GM13976 (cell line): ENCODE results near the gene NR2F1.

Experiments used
- DNase-seq: peaks from one replicate; pipeline ENCODE4 v3.0.0; 2012; ENCODE audit warnings: low spot score
- CTCF ChIP-seq: IDR thresholded peaks from 2 replicates; pipeline ENCODE4 v1.5.1; 2012; ENCODE audit warnings: borderline replicate concordance, mild to moderate bottlenecking; ENCODE audit not compliant: insufficient read depth; ENCODE audit errors: extremely low read depth, missing control alignments, control extremely low read depth
- in situ Hi-C: fragments of 300-500 bp; cut with MboI; formaldehyde crosslinking; loops from one replicate; pipeline ENCODE4 v1.12.0; 2022; ENCODE audit warnings: low sequenced_read_pairs, mixed read lengths, inconsistent platforms; ENCODE audit not compliant: unreplicated experiment

Gene NR2F1

DNA sequence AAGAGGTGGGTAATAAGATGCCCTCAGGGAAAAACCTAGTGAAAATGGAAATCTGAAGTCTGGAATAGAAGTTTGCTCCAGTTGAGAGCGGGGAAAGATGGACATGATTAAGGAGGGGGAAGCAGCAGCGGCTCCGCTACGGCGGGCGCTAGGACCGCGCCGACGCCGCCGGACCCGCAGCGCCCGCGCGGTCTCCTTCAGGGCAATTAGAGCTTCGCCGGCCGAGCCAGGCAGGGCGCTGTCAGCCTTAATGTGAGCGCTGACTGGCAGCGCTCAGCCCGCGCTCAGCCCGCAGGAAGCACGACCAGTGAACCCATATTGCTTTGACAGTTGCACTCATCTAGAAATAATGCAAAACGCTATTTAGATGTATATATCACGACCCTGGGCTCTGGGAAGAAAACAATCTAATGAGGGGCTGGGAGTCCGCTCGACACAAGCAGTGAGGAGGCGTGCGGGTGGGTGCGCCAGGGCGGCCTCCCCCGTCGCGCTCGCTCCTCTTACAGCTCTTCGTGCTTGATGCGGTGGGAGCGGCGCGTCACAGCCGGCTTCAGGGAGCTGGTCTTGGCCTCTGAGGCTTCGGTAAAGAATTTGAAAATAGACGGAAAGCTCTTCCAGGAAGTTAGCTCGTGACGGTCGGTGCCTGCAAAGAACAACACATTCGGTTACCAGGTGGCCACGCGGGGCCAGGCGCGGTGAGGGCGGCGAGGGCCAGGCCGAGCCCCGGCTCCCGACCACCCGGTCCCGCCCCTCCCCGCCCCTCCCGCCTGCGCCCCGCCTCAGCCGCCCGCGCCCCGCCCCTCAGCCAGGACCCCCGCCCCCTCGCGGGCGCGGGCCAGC lies 37.7 kb downstream of the NR2F1 start:
- DNase-seq = peak; percentile 83
- in situ Hi-C loops = no loop called here

GRCh38 chr5:93621327-93621798 lies 38.3 kb downstream of the NR2F1 start:
- no peak for TF ChIP-seq CTCF
- in situ Hi-C loops = no loop called here
- no peak for DNase-seq

More for the DNA sequence above, 37.7 kb downstream of the NR2F1 start:
- no peak for TF ChIP-seq CTCF

GRCh38 chr5:93622240-93622885 lies 39.3 kb downstream of the NR2F1 start:
- DNase-seq = no peak
- in situ Hi-C loops = no loop called here
- TF ChIP-seq CTCF = no peak

GRCh38 chr5:93623153-93623552 lies 40.1 kb downstream of the NR2F1 start:
- in situ Hi-C loops = no loop called here
- DNase-seq = no peak
- no peak for TF ChIP-seq CTCF

GRCh38 chr5:93626801-93627200 lies 43.8 kb downstream of the NR2F1 start:
- in situ Hi-C loops = no loop called here
- no peak for TF ChIP-seq CTCF
- no peak for DNase-seq

- no peak for DNase-seq
- in situ Hi-C loops = no loop called here
Measured at GRCh38 chr5:93632327-93632726, 49.3 kb downstream of the NR2F1 start.

More at GRCh38 chr5:93632327-93632726, 49.3 kb downstream of the NR2F1 start:
- TF ChIP-seq CTCF = no peak
